ENCODE measurements around the gene HOXA3.

GRCh38 chr7:27151931-27152815, at the start of gene HOXA3:
- TF ChIP-seq CTCF (IDR thresholded peaks at IDR 0.05) (no peak), POLR2AphosphoS5 (IDR thresholded peaks at IDR 0.05; ENCODE audit: low read depth, low read length) (no peak), TCF7L2 (IDR thresholded peaks at IDR 0.05; ENCODE audit: low read depth, low read length) (no peak)
- TF ChIP-seq, protein P1, sequence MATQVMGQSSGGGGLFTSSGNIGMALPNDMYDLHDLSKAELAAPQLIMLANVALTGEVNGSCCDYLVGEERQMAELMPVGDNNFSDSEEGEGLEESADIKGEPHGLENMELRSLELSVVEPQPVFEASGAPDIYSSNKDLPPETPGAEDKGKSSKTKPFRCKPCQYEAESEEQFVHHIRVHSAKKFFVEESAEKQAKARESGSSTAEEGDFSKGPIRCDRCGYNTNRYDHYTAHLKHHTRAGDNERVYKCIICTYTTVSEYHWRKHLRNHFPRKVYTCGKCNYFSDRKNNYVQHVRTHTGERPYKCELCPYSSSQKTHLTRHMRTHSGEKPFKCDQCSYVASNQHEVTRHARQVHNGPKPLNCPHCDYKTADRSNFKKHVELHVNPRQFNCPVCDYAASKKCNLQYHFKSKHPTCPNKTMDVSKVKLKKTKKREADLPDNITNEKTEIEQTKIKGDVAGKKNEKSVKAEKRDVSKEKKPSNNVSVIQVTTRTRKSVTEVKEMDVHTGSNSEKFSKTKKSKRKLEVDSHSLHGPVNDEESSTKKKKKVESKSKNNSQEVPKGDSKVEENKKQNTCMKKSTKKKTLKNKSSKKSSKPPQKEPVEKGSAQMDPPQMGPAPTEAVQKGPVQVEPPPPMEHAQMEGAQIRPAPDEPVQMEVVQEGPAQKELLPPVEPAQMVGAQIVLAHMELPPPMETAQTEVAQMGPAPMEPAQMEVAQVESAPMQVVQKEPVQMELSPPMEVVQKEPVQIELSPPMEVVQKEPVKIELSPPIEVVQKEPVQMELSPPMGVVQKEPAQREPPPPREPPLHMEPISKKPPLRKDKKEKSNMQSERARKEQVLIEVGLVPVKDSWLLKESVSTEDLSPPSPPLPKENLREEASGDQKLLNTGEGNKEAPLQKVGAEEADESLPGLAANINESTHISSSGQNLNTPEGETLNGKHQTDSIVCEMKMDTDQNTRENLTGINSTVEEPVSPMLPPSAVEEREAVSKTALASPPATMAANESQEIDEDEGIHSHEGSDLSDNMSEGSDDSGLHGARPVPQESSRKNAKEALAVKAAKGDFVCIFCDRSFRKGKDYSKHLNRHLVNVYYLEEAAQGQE (IDR thresholded peaks at IDR 0.05; ENCODE audit: insufficient read depth in 1 of 2, low read depth in 2 of 2, low read length in 1 of 2) = no peak
